ENCODE results near the gene TAF11L10.
"Not testable (repeated sequence)": the region's sequence is repeated elsewhere in the genome, so short reads cannot be mapped to it uniquely, and the experiment has no call there.

DNA sequence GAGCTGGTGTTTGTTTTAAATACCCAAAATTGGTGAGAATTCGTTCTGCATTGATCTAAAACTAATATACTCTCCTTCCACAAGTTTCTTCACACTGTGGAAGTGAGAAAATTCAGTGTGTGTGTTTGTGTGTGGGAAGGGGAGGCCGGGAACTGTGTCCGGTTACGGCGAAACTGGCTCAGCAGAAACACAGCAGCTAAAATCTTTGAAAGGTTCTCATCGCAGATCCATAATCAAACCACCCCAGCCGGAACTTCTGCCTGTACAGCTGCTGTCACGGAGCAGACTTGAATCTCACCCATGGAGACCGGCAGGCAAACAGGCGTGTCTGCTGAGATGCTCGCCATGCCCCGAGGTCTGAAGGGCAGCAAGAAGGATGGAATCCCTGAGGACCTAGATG lies 34.2 kb upstream of the TAF11L10 start, which contains the start of gene TAF11L13:
- TF ChIP-seq, protein P1, sequence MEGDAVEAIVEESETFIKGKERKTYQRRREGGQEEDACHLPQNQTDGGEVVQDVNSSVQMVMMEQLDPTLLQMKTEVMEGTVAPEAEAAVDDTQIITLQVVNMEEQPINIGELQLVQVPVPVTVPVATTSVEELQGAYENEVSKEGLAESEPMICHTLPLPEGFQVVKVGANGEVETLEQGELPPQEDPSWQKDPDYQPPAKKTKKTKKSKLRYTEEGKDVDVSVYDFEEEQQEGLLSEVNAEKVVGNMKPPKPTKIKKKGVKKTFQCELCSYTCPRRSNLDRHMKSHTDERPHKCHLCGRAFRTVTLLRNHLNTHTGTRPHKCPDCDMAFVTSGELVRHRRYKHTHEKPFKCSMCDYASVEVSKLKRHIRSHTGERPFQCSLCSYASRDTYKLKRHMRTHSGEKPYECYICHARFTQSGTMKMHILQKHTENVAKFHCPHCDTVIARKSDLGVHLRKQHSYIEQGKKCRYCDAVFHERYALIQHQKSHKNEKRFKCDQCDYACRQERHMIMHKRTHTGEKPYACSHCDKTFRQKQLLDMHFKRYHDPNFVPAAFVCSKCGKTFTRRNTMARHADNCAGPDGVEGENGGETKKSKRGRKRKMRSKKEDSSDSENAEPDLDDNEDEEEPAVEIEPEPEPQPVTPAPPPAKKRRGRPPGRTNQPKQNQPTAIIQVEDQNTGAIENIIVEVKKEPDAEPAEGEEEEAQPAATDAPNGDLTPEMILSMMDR (IDR thresholded peaks at IDR 0.05; ENCODE audit: insufficient read depth, low read depth, low read length), result not testable (repeated sequence)
- TF ChIP-seq EZH2 (IDR thresholded peaks at IDR 0.05; ENCODE audit: insufficient read depth, low read length), result not testable (repeated sequence)

Measured in astrocyte (in vitro differentiated cells and primary cell).